Measurements from ENCODE around the gene RAP1GAP.

Gene RAP1GAP

GRCh38 chr1:21622466-21623315, 46.5 kb downstream of the RAP1GAP start:
- H3K4me3 ChIP-seq (ENCODE audit: low read depth, low read length), result peak overlapping the region; percentile 16; the same call in 1 of the 2 replicates
- TF ChIP-seq, protein P1, sequence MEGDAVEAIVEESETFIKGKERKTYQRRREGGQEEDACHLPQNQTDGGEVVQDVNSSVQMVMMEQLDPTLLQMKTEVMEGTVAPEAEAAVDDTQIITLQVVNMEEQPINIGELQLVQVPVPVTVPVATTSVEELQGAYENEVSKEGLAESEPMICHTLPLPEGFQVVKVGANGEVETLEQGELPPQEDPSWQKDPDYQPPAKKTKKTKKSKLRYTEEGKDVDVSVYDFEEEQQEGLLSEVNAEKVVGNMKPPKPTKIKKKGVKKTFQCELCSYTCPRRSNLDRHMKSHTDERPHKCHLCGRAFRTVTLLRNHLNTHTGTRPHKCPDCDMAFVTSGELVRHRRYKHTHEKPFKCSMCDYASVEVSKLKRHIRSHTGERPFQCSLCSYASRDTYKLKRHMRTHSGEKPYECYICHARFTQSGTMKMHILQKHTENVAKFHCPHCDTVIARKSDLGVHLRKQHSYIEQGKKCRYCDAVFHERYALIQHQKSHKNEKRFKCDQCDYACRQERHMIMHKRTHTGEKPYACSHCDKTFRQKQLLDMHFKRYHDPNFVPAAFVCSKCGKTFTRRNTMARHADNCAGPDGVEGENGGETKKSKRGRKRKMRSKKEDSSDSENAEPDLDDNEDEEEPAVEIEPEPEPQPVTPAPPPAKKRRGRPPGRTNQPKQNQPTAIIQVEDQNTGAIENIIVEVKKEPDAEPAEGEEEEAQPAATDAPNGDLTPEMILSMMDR (IDR thresholded peaks at IDR 0.05; ENCODE audit: low read depth, low read length), result no peak

GRCh38 chr1:21621761-21622436, 47.3 kb downstream of the RAP1GAP start:
- TF ChIP-seq, protein P1 (IDR thresholded peaks at IDR 0.05; ENCODE audit: low read depth, low read length), result no peak
- H3K4me3 ChIP-seq (ENCODE audit: low read depth, low read length), result no peak overlapping the region

DNA sequence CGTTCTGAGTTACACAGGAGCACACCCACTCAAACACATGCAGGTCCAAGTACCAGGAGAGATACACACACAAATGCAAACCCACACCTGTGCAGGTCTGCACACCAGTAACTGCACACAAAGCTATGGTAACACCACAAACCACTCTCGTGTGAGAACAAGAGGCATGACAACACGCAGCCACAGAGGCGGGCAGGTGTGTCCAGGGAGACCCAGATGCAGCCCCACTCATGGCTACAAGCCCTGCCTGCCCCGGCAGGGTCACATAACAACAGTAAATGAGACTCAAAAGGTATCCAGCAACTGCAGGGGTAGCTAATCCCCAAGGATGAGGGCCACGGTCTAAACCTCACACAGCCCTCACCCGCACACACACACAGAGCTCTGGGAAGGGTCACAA, 48.1 kb downstream of the RAP1GAP start:
- no peak overlapping the region for H3K4me3 ChIP-seq (ENCODE audit: low read depth, low read length)
- TF ChIP-seq, protein P1 (IDR thresholded peaks at IDR 0.05; ENCODE audit: low read depth, low read length), result no peak

DNA sequence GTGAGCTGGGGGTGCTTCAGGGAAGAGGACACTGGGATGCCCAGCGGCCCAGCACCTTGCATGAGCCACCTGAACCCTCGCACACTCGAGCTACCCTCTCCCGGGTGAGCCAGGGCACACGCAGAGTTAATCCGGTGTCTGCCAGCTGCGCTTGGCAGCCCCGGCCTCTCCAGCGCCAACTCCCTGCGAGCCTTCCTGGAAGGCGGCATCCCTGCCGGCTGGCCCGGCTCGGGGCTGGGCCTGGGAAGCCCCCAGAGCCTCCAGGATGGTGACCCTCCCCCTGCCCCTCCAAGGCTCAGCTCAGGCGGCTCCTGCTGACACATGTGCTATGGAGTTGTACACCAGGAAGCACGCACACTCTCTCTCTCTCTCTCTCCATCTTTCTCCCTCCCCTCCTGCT, 48.7 kb downstream of the RAP1GAP start:
- H3K4me3 ChIP-seq (ENCODE audit: low read depth, low read length), result no peak overlapping the region
- TF ChIP-seq, protein P1 (IDR thresholded peaks at IDR 0.05; ENCODE audit: low read depth, low read length), result no peak

GRCh38 chr1:21620011-21620410, 49.1 kb downstream of the RAP1GAP start:
- TF ChIP-seq, protein P1 (IDR thresholded peaks at IDR 0.05; ENCODE audit: low read depth, low read length), result no peak
- H3K4me3 ChIP-seq (ENCODE audit: low read depth, low read length), result no peak overlapping the region

DNA sequence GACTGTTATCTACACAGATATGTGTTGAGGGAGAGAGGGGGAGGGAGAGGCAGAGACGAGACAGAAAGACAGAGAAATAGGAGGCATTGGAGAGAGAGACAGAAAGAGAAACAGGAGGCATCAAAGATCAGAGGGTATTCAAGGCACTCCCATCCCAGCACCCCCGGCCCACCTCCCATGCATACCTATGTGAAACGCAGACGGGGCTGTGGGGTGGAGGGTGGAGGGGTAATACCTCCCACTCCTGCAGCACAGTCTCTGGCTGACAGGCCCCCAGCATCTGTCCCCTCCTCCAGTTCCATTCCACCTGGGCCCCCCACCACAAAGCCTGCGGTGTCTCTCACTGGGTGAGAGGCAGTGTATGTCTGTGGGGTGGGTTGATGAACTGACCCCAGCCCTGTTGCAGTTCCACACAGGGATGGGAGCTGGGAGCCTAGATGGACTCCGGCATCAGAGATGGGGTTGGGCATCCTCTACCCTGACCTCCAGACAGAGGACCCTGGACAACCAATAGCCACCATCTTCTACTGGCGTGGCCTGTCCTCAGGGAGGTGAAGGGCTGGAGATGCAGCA, 49.7 kb downstream of the RAP1GAP start:
- H3K4me3 ChIP-seq (ENCODE audit: low read depth, low read length), result no peak overlapping the region

More for the DNA sequence above, 49.7 kb downstream of the RAP1GAP start:
- TF ChIP-seq, protein P1 (IDR thresholded peaks at IDR 0.05; ENCODE audit: low read depth, low read length), result no peak
